Mucosa of rectum (tissue), 2 donors: ENCODE data around the gene PSMA5.
A peak's percentile ranks its signal among the peaks of the same experiment; 100 is the strongest.

Source experiments
- H3K27ac ChIP-seq, 2 donors: one replicate each; pipeline ENCODE4 v1.7.0; 2013; ENCODE audit warnings: inconsistent platforms in 2 of 2, low read depth in 2 of 2, low read length in 2 of 2
- H3K27me3 ChIP-seq, 2 donors: one replicate each; pipeline ENCODE4 v1.7.0; 2013; ENCODE audit warnings: low read length in 2 of 2; ENCODE audit not compliant: control insufficient read depth in 2 of 2, insufficient read depth in 2 of 2
- H3K36me3 ChIP-seq, 2 donors: one replicate each; pipeline ENCODE4 v1.7.0; 2013; ENCODE audit warnings: low read length in 2 of 2; ENCODE audit not compliant: control insufficient read depth in 2 of 2, insufficient read depth in 2 of 2
- H3K4me1 ChIP-seq, 2 donors: one replicate each; pipeline ENCODE4 v1.7.0; 2013; ENCODE audit warnings: low read length in 2 of 2, mild to moderate bottlenecking in 1 of 2; ENCODE audit not compliant: control insufficient read depth in 2 of 2, insufficient read depth in 2 of 2
- H3K4me3 ChIP-seq, 2 donors: one replicate each; pipeline ENCODE4 v1.7.0; 2013; ENCODE audit warnings: low read length in 2 of 2
- H3K9ac ChIP-seq, 2 donors: one replicate each; pipeline ENCODE4 v1.7.0; 2013; ENCODE audit warnings: low read length in 2 of 2, low read depth in 1 of 2, mild to moderate bottlenecking in 1 of 2
- H3K9me3 ChIP-seq, 2 donors: one replicate each; pipeline ENCODE4 v1.7.0; 2013; ENCODE audit warnings: low read length in 2 of 2; ENCODE audit not compliant: control insufficient read depth in 2 of 2
- donor health status: healthy.
- donor health status: Normal muscosa, but diverticular disease.

The PSMA5 gene

GRCh38 chr1:109356505-109356904, 69.7 kb downstream of the PSMA5 start:
- H3K27me3 ChIP-seq = no peaks in the 10 kb centered on the region
- H3K4me1 ChIP-seq = peaks cover 6 to 13% of the 10 kb centered on the region in 2 donors
- no peak overlapping the region for H3K4me3 ChIP-seq
- peaks cover 0 to 3% of the 10 kb centered on the region in 2 donors for H3K36me3 ChIP-seq
- no peak overlapping the region for H3K9ac ChIP-seq
- no peaks in the 10 kb centered on the region for H3K9me3 ChIP-seq
- no peak overlapping the region for H3K27ac ChIP-seq

DNA sequence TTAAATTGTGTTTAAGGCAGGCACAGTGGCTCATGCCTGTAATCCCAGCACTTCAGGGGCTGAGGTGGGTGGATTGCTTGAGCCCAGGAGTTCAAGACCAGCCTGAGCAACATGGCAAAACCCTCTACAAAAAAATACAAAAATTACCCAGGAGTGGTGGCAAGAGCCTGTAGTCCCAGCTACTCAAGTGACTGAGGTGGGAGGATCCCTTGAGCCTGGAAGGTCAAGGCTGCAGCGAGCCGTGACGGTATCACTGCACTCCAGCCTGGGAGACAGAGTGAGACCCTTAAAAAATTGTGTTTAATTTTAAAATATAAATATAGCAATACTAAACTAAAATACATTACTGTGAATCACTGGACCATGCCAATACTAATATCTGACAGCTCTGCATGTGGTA, 71.3 kb downstream of the PSMA5 start:
- Histone ChIP-seq H3K9ac (no peak overlapping the region), H3K36me3 (peaks cover 2 to 3% of the 10 kb centered on the region in 2 donors), H3K27ac (no peak overlapping the region), H3K27me3 (no peaks in the 10 kb centered on the region), H3K4me3 (no peak overlapping the region), H3K9me3 (no peaks in the 10 kb centered on the region), H3K4me1 (peaks cover 14 to 26% of the 10 kb centered on the region in 2 donors)

DNA sequence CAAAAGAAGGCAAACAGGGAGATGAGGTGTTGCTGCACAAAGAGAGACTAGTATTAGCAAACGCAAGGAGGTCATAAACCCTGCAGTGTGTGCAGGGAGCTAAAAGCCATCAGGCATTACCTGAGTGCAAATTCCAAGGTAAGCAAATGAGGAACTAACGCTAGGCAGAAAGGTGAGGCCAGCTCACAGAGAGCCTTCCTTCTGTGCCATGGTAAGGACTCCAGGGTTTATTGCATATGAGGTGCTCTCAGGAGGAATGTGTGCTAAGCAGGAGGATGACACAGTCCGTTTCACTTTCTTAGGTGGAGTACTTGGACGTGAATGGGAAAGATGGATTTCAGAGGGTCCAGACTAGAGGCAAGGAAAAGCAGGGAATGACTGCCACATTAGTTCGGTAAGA, 74.8 kb downstream of the PSMA5 start:
- no peak overlapping the region for H3K9ac ChIP-seq
- H3K36me3 ChIP-seq = peaks cover 3 to 5% of the 10 kb centered on the region in 2 donors
- peak overlapping the region; percentile 37 to 55 for H3K4me3 ChIP-seq
- peaks cover 11 to 24% of the 10 kb centered on the region in 2 donors for H3K4me1 ChIP-seq
- peak overlapping the region; percentile 18 to 64 for H3K27ac ChIP-seq
- H3K27me3 ChIP-seq = no peaks in the 10 kb centered on the region
- no peaks in the 10 kb centered on the region for H3K9me3 ChIP-seq

- no peak overlapping the region for H3K9ac ChIP-seq
- H3K36me3 ChIP-seq = peaks cover 3 to 6% of the 10 kb centered on the region in 2 donors
- no peaks in the 10 kb centered on the region for H3K9me3 ChIP-seq
- H3K4me3 ChIP-seq = no peak overlapping the region
- peaks cover 11 to 24% of the 10 kb centered on the region in 2 donors for H3K4me1 ChIP-seq
- H3K27ac ChIP-seq = no peak overlapping the region
- no peaks in the 10 kb centered on the region for H3K27me3 ChIP-seq
Measured at GRCh38 chr1:109350655-109351054, 75.6 kb downstream of the PSMA5 start.

GRCh38 chr1:109350182-109350581, 76.1 kb downstream of the PSMA5 start:
- Histone ChIP-seq H3K4me1 (peaks cover 11 to 24% of the 10 kb centered on the region in 2 donors), H3K27me3 (no peaks in the 10 kb centered on the region), H3K27ac (no peak overlapping the region), H3K4me3 (no peak overlapping the region), H3K9me3 (no peaks in the 10 kb centered on the region), H3K36me3 (peaks cover 3 to 10% of the 10 kb centered on the region in 2 donors), H3K9ac (no peak overlapping the region)
